ENCODE measurements around the gene TMEM72.

TMEM72 gene

GRCh38 chr10:44955413-44956070 lies 44.4 kb downstream of the TMEM72 start:
- DNase-seq (ENCODE audit: low read depth) = no peak

GRCh38 chr10:44956226-44956625 lies 45.1 kb downstream of the TMEM72 start:
- no peak for DNase-seq (ENCODE audit: low read depth)

- no peak for DNase-seq (ENCODE audit: low read depth)
Observed at GRCh38 chr10:44956717-44957706, 45.9 kb downstream of the TMEM72 start.

GRCh38 chr10:44958196-44958897 lies 47.2 kb downstream of the TMEM72 start:
- DNase-seq (ENCODE audit: low read depth) = no peak

GRCh38 chr10:44958898-44959246 lies 47.7 kb downstream of the TMEM72 start:
- DNase-seq (ENCODE audit: low read depth) = no peak

- DNase-seq (ENCODE audit: low read depth) = peak; percentile 88
Observed at GRCh38 chr10:44959247-44960087, 48.3 kb downstream of the TMEM72 start, which contains the start of gene RASSF4. RASSF4 (plus strand) TSS chr10:44959802; CDS start chr10:44970203, 10,401 bp downstream.

GRCh38 chr10:44960088-44960460 lies 48.9 kb downstream of the TMEM72 start:
- no peak for DNase-seq (ENCODE audit: low read depth)

- DNase-seq (ENCODE audit: low read depth) = no peak
Observed at GRCh38 chr10:44960482-44961229, 49.5 kb downstream of the TMEM72 start.

- DNase-seq (ENCODE audit: low read depth) = no peak
Observed at GRCh38 chr10:44961230-44961571, 50.1 kb downstream of the TMEM72 start.

GRCh38 chr10:44961931-44962750 lies 51.0 kb downstream of the TMEM72 start:
- no peak for DNase-seq (ENCODE audit: low read depth)

- DNase-seq (ENCODE audit: low read depth) = no peak
Observed at GRCh38 chr10:44962870-44963738, 52.0 kb downstream of the TMEM72 start.

GRCh38 chr10:44963772-44964633 lies 52.9 kb downstream of the TMEM72 start:
- no peak for DNase-seq (ENCODE audit: low read depth)

GRCh38 chr10:44965104-44965503 lies 54.0 kb downstream of the TMEM72 start:
- DNase-seq (ENCODE audit: low read depth) = no peak

GRCh38 chr10:44965651-44966097 lies 54.5 kb downstream of the TMEM72 start:
- DNase-seq (ENCODE audit: low read depth) = no peak

GRCh38 chr10:44966129-44966815 lies 55.1 kb downstream of the TMEM72 start:
- no peak for DNase-seq (ENCODE audit: low read depth)

GRCh38 chr10:44966816-44967509 lies 55.8 kb downstream of the TMEM72 start:
- DNase-seq (ENCODE audit: low read depth) = no peak

- no peak for DNase-seq (ENCODE audit: low read depth)
Observed at GRCh38 chr10:44967616-44968015, 56.5 kb downstream of the TMEM72 start.

Data from activated T-cell treated with anti-CD3 and anti-CD28 coated beads for 24 hours (primary cell).